HG03159 (cell line): ENCODE data around the gene RPTOR.

Experiments used
- ATAC-seq: cut with Tn5 transposase; IDR thresholded peaks from one replicate; pipeline ENCODE4 v1.9.1; 2021; ENCODE audit warnings: mild to moderate bottlenecking, moderate library complexity; ENCODE audit not compliant: unreplicated experiment

Gene RPTOR

GRCh38 chr17:80853076-80853475 is 308.4 kb downstream of the RPTOR start:
- no peak for ATAC-seq

- no peak for ATAC-seq
Observed at GRCh38 chr17:80854220-80854619, 309.6 kb downstream of the RPTOR start.

DNA sequence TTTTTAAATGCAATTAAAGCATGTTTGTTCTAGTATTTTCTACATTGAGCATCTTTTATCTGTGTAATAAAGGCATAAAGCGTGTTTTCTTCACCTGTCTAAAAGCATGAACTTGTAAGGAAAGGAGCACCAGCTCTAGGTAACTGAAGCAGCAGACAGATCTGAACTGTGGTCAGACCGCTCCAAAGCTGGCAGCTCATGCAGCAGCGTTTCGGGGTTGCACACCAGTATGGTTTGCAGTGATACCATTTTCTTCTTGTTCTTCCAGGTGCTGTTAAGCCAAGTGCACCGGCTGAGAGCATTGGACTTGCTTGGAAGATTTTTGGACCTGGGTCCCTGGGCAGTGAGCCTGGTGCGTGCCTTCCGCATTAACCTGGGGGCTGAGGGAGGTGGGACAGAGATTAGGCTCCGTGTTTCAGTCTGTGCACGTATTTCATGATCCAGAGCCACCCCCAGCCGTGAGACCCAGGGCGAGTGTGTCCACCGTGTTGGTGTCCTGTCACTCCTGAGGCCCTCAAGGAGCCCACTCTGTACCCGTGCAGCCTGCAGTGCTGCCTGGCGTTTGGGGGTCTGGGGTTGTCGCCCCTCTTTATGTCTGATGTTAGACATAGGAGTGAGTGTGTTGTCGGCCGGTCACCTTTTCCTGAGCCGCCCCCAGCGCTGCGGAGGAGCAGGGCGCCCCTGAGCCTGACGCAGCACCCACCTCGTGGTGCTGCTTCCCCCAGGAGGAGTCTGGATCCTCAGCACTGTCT is 310.7 kb downstream of the RPTOR start:
- ATAC-seq = no peak

DNA sequence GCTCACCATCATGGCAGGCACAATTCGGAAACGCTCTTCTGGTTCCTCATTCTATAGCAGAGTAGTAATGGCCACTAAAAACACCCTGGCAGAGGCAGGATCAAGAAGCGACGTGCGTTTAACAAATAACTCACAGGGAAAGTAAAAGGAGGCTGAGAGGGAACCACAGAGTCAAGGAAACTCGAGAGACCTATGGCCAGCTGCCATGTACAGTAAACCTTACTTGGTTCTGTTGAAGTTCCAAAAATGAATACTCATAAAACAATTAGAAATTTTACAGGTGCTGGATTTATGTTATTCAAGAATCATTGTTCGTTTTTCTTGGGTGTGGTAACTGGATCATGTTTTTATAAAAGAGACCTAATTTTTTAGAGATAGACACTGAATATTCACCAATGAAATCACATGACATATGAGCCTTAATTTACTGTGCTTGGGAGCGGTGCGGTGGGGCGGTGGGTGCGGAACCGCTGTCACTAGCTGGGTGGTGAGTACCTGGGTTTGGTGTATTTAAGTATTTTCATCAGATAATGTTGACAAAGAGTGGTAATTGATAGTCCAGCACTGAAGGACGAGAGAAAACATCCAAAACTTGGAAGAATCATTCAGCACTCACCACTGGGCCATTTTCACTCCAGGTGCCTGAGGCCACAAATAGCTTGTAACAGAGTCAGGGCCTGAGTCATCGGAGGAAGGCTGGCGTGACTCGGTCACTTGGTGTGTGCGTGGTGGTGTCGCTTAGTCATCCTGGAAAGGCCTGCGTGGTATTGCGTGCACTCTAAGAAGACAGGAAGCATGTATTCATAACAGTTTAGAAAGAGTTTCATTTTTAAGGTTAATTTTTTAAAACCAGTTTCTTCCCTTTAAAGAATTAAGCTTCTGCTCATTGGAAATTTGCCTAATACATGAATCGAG is 311.6 kb downstream of the RPTOR start:
- ATAC-seq = peak; percentile 90

DNA sequence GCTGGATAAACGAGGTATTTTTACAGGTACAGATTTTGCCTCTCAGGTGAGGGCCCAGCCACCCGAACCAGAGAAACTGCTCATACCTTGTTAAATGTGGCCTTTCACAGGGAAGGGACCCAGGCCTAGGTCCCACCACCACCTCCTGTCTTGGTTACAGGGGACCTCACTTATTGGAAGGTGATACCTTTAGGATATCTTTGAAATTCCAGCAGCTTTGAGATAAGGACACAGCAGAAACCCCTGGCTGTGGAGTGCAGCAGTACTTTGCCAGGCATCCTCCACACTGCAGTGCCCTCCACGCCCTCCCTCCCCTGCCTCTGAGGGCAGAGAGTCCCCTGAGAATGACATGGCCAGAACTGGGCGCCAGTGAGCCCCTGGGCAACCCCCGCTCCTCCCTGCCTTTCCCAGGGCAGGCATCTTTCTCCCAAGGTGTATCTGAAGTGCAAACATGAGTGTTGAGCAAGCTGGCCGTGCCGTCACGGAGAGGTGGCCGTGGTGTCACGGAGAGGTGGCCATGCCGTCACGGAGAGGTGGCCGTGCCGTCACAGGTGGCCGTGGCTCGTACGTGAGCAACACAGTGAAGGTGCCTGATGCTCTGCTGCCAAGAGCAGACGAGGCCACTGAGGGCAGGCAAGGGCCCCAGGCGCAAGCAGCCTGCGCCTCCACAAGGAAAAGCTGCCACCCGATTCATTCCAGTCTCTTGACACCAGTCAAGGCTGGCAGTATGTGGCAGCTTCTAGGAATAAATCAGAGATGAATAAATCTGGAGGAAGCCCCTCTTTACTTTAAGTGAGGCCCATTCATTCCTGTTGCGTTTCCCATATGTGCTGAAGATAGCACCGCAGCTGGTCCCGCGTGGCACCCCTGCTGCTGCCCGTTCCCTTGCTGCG is 312.5 kb downstream of the RPTOR start:
- ATAC-seq = peak; percentile 30

DNA sequence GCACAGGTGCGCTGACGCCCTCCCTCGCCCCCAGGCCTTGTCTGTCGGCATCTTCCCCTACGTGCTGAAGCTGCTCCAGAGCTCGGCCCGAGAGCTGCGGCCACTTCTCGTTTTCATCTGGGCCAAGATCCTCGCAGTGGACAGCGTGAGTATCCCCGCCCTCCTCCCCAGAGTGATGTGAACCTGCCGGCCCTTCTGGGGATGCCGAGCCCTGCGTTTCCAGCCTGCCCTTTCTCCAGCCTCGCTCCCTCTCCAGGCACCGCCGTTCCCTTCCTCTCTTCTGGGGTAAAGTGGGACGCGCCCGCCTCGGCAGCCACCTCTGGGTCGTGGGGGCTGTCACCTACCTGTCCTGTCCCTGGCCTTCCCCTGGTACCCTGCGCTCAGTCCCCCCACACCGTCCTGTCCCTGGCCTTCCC is 313.1 kb downstream of the RPTOR start:
- no peak for ATAC-seq

- ATAC-seq = no peak
Observed at GRCh38 chr17:80858301-80859001, 313.8 kb downstream of the RPTOR start.

DNA sequence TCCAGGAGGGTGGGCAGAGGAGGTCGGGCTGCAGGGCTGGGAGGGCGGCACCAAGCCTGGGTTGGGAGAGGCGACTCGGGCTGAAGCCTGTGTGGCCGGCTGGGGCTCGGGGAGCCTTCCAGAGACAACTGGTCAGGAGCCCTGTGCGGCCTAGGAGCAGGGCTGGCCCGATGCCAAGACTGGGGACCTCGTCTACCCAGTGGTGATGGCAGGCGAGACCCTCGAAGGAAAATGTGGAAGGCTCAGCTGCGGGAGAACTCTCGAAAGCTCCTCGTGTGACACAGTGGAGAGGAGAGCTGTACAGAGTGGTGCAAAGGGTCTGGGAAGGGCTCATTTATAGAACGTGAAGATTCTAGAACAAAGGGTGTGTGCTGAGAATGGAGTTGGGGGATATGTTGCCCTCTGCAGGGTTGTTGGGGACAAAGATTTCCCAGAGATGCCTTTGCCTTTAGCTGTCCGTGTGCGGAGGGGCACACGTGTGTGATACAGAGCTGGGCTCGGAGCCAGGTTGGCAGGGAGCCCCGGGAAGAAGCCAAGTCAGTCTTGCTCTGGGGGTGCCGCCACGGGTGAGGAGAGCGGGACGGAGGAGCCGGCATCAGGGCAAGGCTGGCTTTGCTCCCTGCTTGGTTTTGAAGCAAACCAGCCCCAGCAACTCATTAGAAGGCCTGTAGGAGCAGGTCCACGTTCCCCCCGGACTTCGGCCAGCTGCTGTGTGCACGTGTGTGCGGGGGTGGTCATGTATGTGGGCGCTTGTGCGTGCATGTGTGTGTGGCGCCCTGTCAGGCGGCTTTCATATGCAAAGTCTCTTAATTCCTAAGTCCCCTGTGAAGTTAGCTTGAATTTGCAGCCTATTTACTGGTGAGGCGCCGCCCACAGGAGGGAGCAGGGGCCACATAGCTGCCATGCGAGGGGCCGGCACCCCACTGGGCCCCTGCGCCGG is 314.6 kb downstream of the RPTOR start:
- ATAC-seq = no peak

GRCh38 chr17:80860101-80860671 is 315.5 kb downstream of the RPTOR start:
- ATAC-seq = no peak

DNA sequence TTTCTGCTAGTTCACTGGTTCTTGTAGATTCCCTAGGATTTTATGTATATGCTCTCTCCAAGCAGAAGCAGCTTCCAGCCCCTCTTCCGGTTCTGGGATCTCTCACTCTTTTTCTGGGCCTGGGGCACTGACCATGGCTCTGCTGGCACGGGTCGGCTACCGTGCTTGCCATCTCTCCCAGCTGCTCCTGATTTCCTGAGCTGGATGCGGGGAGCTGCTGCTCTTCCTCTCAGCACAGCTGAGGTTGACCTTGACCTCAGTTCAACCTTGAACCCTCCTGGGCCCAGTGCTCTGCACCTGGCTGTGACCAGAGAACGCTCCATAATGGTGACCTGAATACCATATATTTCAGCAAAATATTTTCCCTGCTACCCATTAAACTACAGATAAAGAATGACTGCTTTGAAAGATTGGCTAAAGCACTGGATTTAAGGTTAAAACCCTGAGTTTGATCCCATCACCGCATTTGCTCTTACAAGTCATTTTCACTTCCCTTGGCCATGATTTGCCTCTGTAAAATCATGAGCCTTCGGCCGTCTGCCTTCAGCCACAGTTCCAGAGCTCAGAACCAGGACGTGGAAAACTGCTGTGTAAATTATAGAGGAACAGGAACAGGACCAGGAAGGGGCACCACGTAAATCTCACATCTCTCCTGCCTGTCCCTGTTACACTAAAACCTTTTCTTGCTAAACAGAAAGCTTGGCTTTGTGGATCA is 316.2 kb downstream of the RPTOR start:
- no peak for ATAC-seq

- no peak for ATAC-seq
Observed at GRCh38 chr17:80861418-80861815, 316.8 kb downstream of the RPTOR start.

DNA sequence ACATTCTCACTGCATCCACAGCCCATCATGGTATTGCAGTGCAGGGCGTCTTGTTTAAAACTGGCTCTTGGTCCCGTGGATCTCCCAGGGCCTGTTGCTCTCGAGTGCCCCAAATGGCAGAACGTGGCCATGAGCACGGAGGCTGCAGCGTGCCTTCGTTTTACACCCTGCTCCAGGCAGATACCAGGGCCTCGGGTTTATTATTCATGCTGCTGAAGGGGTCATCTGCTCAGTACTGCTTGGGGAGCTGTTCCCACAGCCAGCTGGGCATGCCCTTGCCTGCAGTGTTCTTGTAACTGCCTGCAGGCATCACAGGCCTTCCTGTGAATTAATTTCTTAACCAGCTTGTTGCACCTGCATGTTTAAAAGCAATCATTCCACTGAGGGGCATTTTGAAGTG is 317.3 kb downstream of the RPTOR start:
- no peak for ATAC-seq

- ATAC-seq = no peak
Observed at GRCh38 chr17:80862481-80862961, 317.9 kb downstream of the RPTOR start.

DNA sequence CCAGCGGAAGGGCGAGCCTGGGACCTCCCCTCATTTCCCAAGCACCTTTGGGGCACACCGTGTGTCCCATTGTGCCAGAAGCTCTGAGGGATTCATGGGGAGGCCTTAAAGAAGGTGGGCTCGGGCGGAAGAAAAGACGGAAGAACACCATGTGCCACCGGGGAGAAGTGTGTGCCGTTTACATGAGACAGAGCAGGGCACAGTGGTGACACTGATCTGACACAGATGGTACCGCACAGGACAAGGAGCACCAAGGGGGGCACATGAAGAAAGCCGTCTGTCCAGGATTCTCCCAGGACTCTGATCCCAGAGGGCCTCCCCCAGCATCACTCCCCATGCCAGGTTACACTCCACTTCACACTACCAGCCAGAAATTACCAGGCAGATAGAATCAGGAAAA is 318.3 kb downstream of the RPTOR start:
- no peak for ATAC-seq

GRCh38 chr17:80863626-80864025 is 319.0 kb downstream of the RPTOR start:
- no peak for ATAC-seq

- ATAC-seq = no peak
Observed at GRCh38 chr17:80864751-80865150, 320.1 kb downstream of the RPTOR start.

DNA sequence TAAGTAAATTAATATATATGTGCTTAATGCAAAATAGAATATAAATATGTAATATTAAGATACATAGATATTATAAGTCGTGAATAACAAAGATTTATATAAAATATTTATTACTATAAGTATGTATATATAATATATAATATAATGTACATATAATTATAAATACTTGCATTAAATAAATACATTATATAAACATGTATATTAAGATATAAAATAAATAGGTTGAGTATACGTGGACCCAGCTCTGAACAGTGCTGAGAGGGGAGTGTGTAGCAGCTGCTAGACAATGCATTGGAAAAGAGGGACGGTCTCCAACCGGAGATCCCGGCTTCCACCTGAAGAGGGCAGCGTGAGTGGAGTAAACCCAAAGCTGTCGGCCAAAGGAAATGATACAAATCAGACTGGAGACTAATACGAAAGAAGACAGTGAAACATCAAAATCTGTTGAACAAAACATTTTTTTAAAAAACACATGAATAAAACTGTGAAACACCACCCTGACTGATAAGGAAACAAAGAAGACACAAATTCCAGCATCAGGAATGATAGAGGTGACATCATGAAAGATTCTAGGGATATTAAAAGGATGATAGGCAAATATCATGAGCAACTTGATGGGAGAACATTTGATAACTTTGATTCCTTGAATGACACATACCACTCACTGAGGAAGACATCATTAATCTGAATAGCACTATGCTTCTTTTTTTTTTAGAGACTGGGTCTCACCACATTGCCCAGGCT is 321.6 kb downstream of the RPTOR start:
- ATAC-seq = no peak
